Right lobe of liver (tissue), 4 donors: ENCODE measurements around the gene IRF1.

ENCODE experiments used
- CTCF ChIP-seq, 4 donors: fragments of 200-600 bp in 3 of 4; fragments of 450-650 bp in 1 of 4; IDR thresholded peaks; one replicate each; pipeline versions ENCODE4 v1.5.1 to v1.8.0; 2016 to 2022; ENCODE audit warnings: antibody characterized with exemption in 4 of 4, mild to moderate bottlenecking in 2 of 4
- POLR2A ChIP-seq: fragments of 450-650 bp; IDR thresholded peaks from one replicate; pipeline ENCODE4 v1.6.1; 2017; ENCODE audit warnings: antibody characterized with exemption, mild to moderate bottlenecking
- donor health status: DM: no; HTN: no; CAD: no.
- donor health status: DM: no; HTN: no; CAD: no.
- donor health status: DM: no; HTN: yes; CAD: no.

GRCh38 chr5:132489871-132490483, 596 bp downstream of the IRF1 start:
- TF ChIP-seq POLR2A = no peak
- TF ChIP-seq CTCF (IDR thresholded peaks at IDR 0.05) = peak in 3 of 4 donors; percentile 5 to 35 (median 24)
